Activated naive CD4-positive, alpha-beta T cell treated with anti-CD3 and anti-CD28 coated beads, Interleukin-2, amount 50 U/mL, for 24 hours (primary cell): ENCODE data around the gene COMMD4.
"Not testable (repeated sequence)": the region's sequence is repeated elsewhere in the genome, so short reads cannot be mapped to it uniquely, and the experiment has no call there.

ENCODE experiments used
- H3K27ac Mint-ChIP-seq: one replicate; pipeline ENCODE4 v1.8.0; 2021; ENCODE audit warnings: mild to moderate bottlenecking, mixed read lengths
- H3K27me3 Mint-ChIP-seq: one replicate; pipeline ENCODE4 v1.8.0; 2021; ENCODE audit warnings: mixed read lengths
- H3K36me3 Mint-ChIP-seq: one replicate; pipeline ENCODE4 v1.8.0; 2021; ENCODE audit warnings: mixed read lengths
- H3K4me1 Mint-ChIP-seq: one replicate; pipeline ENCODE4 v1.8.0; 2021; ENCODE audit warnings: mixed read lengths
- H3K4me3 Mint-ChIP-seq: one replicate; pipeline ENCODE4 v1.8.0; 2021; ENCODE audit warnings: mild to moderate bottlenecking, mixed read lengths
- H3K9me3 Mint-ChIP-seq: one replicate; pipeline ENCODE4 v1.8.0; 2021; ENCODE audit warnings: mixed read lengths

Gene COMMD4

GRCh38 chr15:75335705-75336355, at the start of gene COMMD4:
COMMD4 (plus strand) TSS chr15:75336063; CDS start chr15:75336090, 27 bp downstream.
- Mint-ChIP-seq H3K36me3 (peaks cover 3% of the 10 kb centered on the region), H3K4me3 (peak within 1 kb of the TSS; percentile 96), H3K9me3 (no peaks in the 10 kb centered on the region), H3K27ac (peak within 1 kb of the TSS; percentile 94), H3K4me1 (peaks cover 20% of the 10 kb centered on the region), H3K27me3 (no peaks in the 10 kb centered on the region)

- H3K4me1 Mint-ChIP-seq, H3K36me3 Mint-ChIP-seq, H3K27me3 Mint-ChIP-seq, H3K4me3 Mint-ChIP-seq, H3K27ac Mint-ChIP-seq, H3K9me3 Mint-ChIP-seq: not testable (repeated sequence)
Measured at GRCh38 chr15:75293660-75294059, 42.2 kb upstream of the COMMD4 start.

GRCh38 chr15:75298541-75299310, 37.1 kb upstream of the COMMD4 start:
- H3K27me3 Mint-ChIP-seq, H3K36me3 Mint-ChIP-seq, H3K4me1 Mint-ChIP-seq, H3K4me3 Mint-ChIP-seq, H3K9me3 Mint-ChIP-seq, H3K27ac Mint-ChIP-seq: not testable (repeated sequence)

- H3K27ac Mint-ChIP-seq, H3K27me3 Mint-ChIP-seq, H3K4me3 Mint-ChIP-seq, H3K36me3 Mint-ChIP-seq, H3K9me3 Mint-ChIP-seq, H3K4me1 Mint-ChIP-seq: not testable (repeated sequence)
Measured at GRCh38 chr15:75299311-75299688, 36.6 kb upstream of the COMMD4 start.

GRCh38 chr15:75300026-75300425, 35.8 kb upstream of the COMMD4 start:
- H3K4me3 Mint-ChIP-seq, H3K27ac Mint-ChIP-seq, H3K4me1 Mint-ChIP-seq, H3K27me3 Mint-ChIP-seq, H3K36me3 Mint-ChIP-seq, H3K9me3 Mint-ChIP-seq: not testable (repeated sequence)

- no peaks in the 10 kb centered on the region for H3K36me3 Mint-ChIP-seq
- peaks cover 6% of the 10 kb centered on the region for H3K27me3 Mint-ChIP-seq
- H3K27ac Mint-ChIP-seq: no peak overlapping the region
- H3K9me3 Mint-ChIP-seq: no peaks in the 10 kb centered on the region
- no peak overlapping the region for H3K4me3 Mint-ChIP-seq
- H3K4me1 Mint-ChIP-seq: no peaks in the 10 kb centered on the region
Measured at GRCh38 chr15:75302318-75302717, 33.5 kb upstream of the COMMD4 start.

- not testable (repeated sequence) for H3K27me3 Mint-ChIP-seq, H3K27ac Mint-ChIP-seq, H3K36me3 Mint-ChIP-seq, H3K9me3 Mint-ChIP-seq, H3K4me3 Mint-ChIP-seq, H3K4me1 Mint-ChIP-seq
Measured at GRCh38 chr15:75302753-75303152, 33.1 kb upstream of the COMMD4 start.

- Mint-ChIP-seq H3K9me3 (no peaks in the 10 kb centered on the region), H3K4me3 (no peak overlapping the region), H3K4me1 (no peaks in the 10 kb centered on the region), H3K27me3 (peaks cover 13% of the 10 kb centered on the region), H3K27ac (no peak overlapping the region), H3K36me3 (no peaks in the 10 kb centered on the region)
Measured at GRCh38 chr15:75306188-75306587, 29.7 kb upstream of the COMMD4 start.

- Mint-ChIP-seq H3K9me3 (no peaks in the 10 kb centered on the region), H3K27ac (no peak overlapping the region), H3K27me3 (peaks cover 13% of the 10 kb centered on the region), H3K4me3 (no peak overlapping the region), H3K36me3 (no peaks in the 10 kb centered on the region), H3K4me1 (no peaks in the 10 kb centered on the region)
Measured at GRCh38 chr15:75307778-75308390, 28.0 kb upstream of the COMMD4 start.

- Mint-ChIP-seq H3K4me1 (no peaks in the 10 kb centered on the region), H3K27ac (no peak overlapping the region), H3K9me3 (no peaks in the 10 kb centered on the region), H3K27me3 (peaks cover 13% of the 10 kb centered on the region), H3K4me3 (no peak overlapping the region), H3K36me3 (no peaks in the 10 kb centered on the region)
Measured at GRCh38 chr15:75309711-75310110, 26.2 kb upstream of the COMMD4 start.

- H3K27ac Mint-ChIP-seq, H3K9me3 Mint-ChIP-seq, H3K4me3 Mint-ChIP-seq, H3K27me3 Mint-ChIP-seq, H3K36me3 Mint-ChIP-seq, H3K4me1 Mint-ChIP-seq: not testable (repeated sequence)
Measured at GRCh38 chr15:75312548-75312947, 23.3 kb upstream of the COMMD4 start.

GRCh38 chr15:75313116-75313845, 22.6 kb upstream of the COMMD4 start:
- no peaks in the 10 kb centered on the region for H3K9me3 Mint-ChIP-seq
- H3K4me1 Mint-ChIP-seq: no peaks in the 10 kb centered on the region
- peaks cover 4% of the 10 kb centered on the region for H3K27me3 Mint-ChIP-seq
- H3K36me3 Mint-ChIP-seq: no peaks in the 10 kb centered on the region
- no peak overlapping the region for H3K4me3 Mint-ChIP-seq
- no peak overlapping the region for H3K27ac Mint-ChIP-seq

- Mint-ChIP-seq H3K4me3 (no peak overlapping the region), H3K4me1 (no peaks in the 10 kb centered on the region), H3K27ac (no peak overlapping the region), H3K9me3 (no peaks in the 10 kb centered on the region), H3K27me3 (peaks cover 2% of the 10 kb centered on the region), H3K36me3 (no peaks in the 10 kb centered on the region)
Measured at GRCh38 chr15:75314552-75315290, 21.1 kb upstream of the COMMD4 start.

- not testable (repeated sequence) for H3K4me3 Mint-ChIP-seq, H3K27ac Mint-ChIP-seq
Measured at GRCh38 chr15:75319231-75319897, 16.5 kb upstream of the COMMD4 start.

GRCh38 chr15:75321711-75322110, 14.2 kb upstream of the COMMD4 start:
- H3K4me1 Mint-ChIP-seq: no peaks in the 10 kb centered on the region
- no peaks in the 10 kb centered on the region for H3K27me3 Mint-ChIP-seq
- H3K4me3 Mint-ChIP-seq: no peak overlapping the region
- H3K27ac Mint-ChIP-seq: no peak overlapping the region
- H3K9me3 Mint-ChIP-seq: no peaks in the 10 kb centered on the region
- H3K36me3 Mint-ChIP-seq: no peaks in the 10 kb centered on the region

More at GRCh38 chr15:75319231-75319897, 16.5 kb upstream of the COMMD4 start:
- H3K36me3 Mint-ChIP-seq, H3K27me3 Mint-ChIP-seq, H3K4me1 Mint-ChIP-seq, H3K9me3 Mint-ChIP-seq: not testable (repeated sequence)
